Stomach (tissue), 9 donors: ENCODE measurements around the gene SPNS2. TPM values are rescaled to one million over a fixed set of nuclear protein-coding genes. Genes with fewer than 3 reads are reported as not detected.

Source experiments
- DNase-seq, 2 donors: peaks; one replicate each; pipeline versions ENCODE4 v3.0.0 to v3.0.0-alpha.2; 2013 to 2019
- H3K27ac ChIP-seq, 5 donors: fragments of 200-600 bp in 4 of 5; sonication (generic) in 4 of 5; one replicate each; pipeline ENCODE4 v1.5.1; 2013 to 2019; ENCODE audit warnings: mild to moderate bottlenecking in 1 of 5, moderate library complexity in 1 of 5
- H3K27me3 ChIP-seq, 3 donors: fragments of 200-600 bp; sonication (generic); one replicate each; pipeline ENCODE4 v1.5.1; 2017 to 2019; ENCODE audit warnings: mixed run types in 1 of 3
- H3K36me3 ChIP-seq, 4 donors: fragments of 200-600 bp; sonication (generic); 1 replicate in 3 of 4; 2 replicates in 1 of 4; pipeline ENCODE4 v1.5.1; 2016 to 2019
- H3K4me1 ChIP-seq, 4 donors: fragments of 200-600 bp; sonication (generic); one replicate each; pipeline ENCODE4 v1.5.1; 2016 to 2019
- H3K4me3 ChIP-seq, 4 donors: fragments of 200-600 bp; sonication (generic) in 3 of 4; one replicate each; pipeline ENCODE4 v1.5.1; 2016 to 2019; ENCODE audit warnings: mild to moderate bottlenecking in 1 of 4
- H3K9me3 ChIP-seq, 4 donors: fragments of 200-600 bp; sonication (generic); one replicate each; pipeline ENCODE4 v1.5.1; 2016 to 2019
- EP300 ChIP-seq: sonication (generic); formaldehyde crosslinking; IDR thresholded peaks from one replicate; pipeline ENCODE4 v1.6.1; 2017; ENCODE audit warnings: antibody characterized with exemption
- POLR2A ChIP-seq, 4 donors: fragments of 450-650 bp; IDR thresholded peaks; one replicate each; pipeline ENCODE4 v1.6.1; 2016; ENCODE audit warnings: antibody characterized with exemption in 4 of 4, control low read depth in 2 of 4, mild to moderate bottlenecking in 1 of 4, moderate library complexity in 1 of 4
- POLR2AphosphoS5 ChIP-seq, 3 donors: sonication (generic); formaldehyde crosslinking; IDR thresholded peaks; one replicate each; pipeline ENCODE4 v1.6.1; 2016; ENCODE audit warnings: antibody characterized with exemption in 3 of 3
- WGBS, 5 donors: extraction: QIAGEN DNeasy Blood & Tissue Kit in 3 of 5; methylation state at CpG; one replicate each; pipeline versions ENCODE4 v1.1.5 to v1.1.7; 2013 to 2018; 5-methylcytosine and 5-hydroxymethylcytosine counted together
- intact Hi-C: fragments of 100-400 bp; cut with DNase I; formaldehyde crosslinking; loops from one replicate; pipeline ENCODE4 v1.15.1; 2023; ENCODE audit warnings: low total_unique reads
- polyA plus RNA-seq, 3 donors: library from polyadenylated mRNA; stranded (reverse); fragments of 200-250 nt; gene quantifications; one replicate each; pipeline ENCODE4 v1.2.3, GENCODE V29; 2013
- total RNA-seq, 5 donors: library from RNA; depleted of rRNA; stranded (reverse); fragments of >200 nt; gene quantifications; one replicate each; pipeline versions ENCODE4 v1.1.0 to v1.2.3, GENCODE V29; 2014 to 2016
- TF ChIP-seq, protein P1 (sequence below), 7 experiments: fragments of 450-650 bp in 4 of 7; fragments of 200-600 bp in 3 of 7; sonication (generic) in 3 of 7; IDR thresholded peaks; one replicate each; pipeline ENCODE4 v1.5.1; 2016 to 2019; ENCODE audit warnings: antibody characterized with exemption in 7 of 7, control low read depth in 2 of 7, mild to moderate bottlenecking in 1 of 7
- donor health status: healthy with polysubstance abuse.
- donor health status: Bipolar disorder and iron deficiency.
- donor health status: healthy.

SPNS2 gene
- total and polyA plus RNA-seq, 8 donors: 4.1 to 67.7 (median 24.3) TPM

DNA sequence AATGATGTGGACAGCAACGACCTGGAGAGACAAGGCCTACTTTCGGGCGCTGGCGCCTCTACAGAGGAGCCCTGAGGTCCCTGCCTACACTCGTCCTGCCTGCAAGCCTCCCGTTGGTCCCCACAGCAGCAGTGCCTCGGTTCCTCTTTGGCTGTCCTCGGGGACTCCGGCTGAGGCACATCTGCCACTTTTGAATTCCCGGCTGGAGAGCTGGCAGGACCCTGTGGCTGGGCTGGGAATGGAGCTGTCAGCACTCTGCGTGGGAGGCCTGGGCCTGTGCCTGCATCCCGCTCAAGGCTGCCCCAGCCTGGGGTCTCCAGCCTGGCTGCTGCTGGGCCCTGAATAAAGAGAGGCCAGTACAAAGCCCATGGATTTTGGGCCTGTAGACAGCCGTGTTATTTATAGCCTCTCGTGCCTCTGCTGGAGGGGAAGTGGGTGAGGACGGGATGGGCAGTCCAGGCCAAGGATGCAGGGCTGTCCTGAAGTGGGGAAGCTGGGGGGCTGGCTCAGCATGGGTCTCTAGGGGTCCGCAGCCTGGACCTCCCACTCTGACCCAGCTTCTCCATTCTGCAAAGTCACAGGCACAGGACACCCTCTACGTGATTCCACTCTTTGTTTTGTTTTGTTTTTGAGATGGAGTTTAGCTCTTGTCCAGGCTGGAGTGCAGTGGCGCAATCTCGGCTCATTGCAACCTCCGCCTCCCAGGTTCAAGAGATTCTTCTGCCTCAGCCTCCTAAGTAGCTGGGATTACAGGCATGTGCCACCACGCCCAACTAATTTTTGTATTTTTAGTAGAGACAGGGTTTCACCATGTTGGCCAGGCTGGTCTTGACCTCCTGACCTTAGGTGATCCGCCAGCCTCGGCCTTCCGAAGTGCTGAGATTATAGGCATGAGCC is 10.6 kb upstream of the SPNS2 start:
- Histone ChIP-seq H3K27me3 (no peaks in the 10 kb centered on the region), H3K9me3 (no peaks in the 10 kb centered on the region), H3K27ac (no peak overlapping the region), H3K36me3 (no peaks in the 10 kb centered on the region), H3K4me3 (no peak overlapping the region), H3K4me1 (peaks cover 5 to 26% (median 13%) of the 10 kb centered on the region in 4 donors)
- TF ChIP-seq POLR2AphosphoS5 (IDR thresholded peaks at IDR 0.05): no peak
- TF ChIP-seq, protein P1, sequence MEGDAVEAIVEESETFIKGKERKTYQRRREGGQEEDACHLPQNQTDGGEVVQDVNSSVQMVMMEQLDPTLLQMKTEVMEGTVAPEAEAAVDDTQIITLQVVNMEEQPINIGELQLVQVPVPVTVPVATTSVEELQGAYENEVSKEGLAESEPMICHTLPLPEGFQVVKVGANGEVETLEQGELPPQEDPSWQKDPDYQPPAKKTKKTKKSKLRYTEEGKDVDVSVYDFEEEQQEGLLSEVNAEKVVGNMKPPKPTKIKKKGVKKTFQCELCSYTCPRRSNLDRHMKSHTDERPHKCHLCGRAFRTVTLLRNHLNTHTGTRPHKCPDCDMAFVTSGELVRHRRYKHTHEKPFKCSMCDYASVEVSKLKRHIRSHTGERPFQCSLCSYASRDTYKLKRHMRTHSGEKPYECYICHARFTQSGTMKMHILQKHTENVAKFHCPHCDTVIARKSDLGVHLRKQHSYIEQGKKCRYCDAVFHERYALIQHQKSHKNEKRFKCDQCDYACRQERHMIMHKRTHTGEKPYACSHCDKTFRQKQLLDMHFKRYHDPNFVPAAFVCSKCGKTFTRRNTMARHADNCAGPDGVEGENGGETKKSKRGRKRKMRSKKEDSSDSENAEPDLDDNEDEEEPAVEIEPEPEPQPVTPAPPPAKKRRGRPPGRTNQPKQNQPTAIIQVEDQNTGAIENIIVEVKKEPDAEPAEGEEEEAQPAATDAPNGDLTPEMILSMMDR (IDR thresholded peaks at IDR 0.05): no peak
- TF ChIP-seq POLR2A (IDR thresholded peaks at IDR 0.05): no peak
- TF ChIP-seq EP300: no peak
- intact Hi-C loops: no loop called here
- no peak for DNase-seq
- WGBS, 5 donors: 78 to 88% (median 83%) methylated on average over 14 to 24 of the region's 24 CpGs

DNA sequence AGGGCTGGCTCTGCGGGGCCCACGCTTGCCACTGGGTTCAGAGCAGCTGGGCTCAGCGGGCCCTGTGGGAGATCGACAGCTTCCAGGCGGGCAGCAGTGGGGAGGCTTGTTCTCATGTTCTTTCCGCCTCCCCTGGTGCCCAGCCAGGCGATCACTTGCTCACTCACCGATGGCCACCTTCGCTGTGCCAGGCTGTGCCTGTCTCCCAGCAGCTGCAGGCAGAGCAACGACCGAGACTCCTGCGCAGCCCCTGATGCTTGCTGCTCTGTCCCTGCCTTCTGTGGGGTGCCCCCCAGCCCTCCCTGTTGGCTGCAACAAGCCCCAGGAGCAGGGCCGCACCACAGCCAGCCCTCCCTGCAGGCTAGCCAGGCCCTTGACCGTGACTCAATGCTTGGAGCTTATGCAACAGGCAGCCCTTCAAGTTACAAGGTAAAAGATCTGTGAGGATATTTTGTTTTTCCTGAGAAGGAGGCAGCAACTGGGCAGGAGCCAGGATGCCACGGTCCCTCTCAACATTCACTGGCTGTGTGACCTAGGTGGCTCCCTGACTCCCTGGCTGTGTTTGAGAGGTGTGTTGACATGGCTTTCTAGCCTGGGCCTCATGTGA is 9.6 kb upstream of the SPNS2 start:
- 64 to 90% (median 70%) methylated on average over 14 to 15 of the region's 15 CpGs for WGBS, 5 donors
- Histone ChIP-seq H3K4me3 (no peak overlapping the region), H3K27me3 (no peaks in the 10 kb centered on the region), H3K27ac (peak overlapping the region in 4 of 5 donors; percentile 15 to 56 (median 34)), H3K9me3 (no peaks in the 10 kb centered on the region), H3K36me3 (no peaks in the 10 kb centered on the region), H3K4me1 (peaks cover 4 to 29% (median 9%) of the 10 kb centered on the region in 4 donors)
- TF ChIP-seq EP300 (no peak), POLR2A (IDR thresholded peaks at IDR 0.05) (no peak), POLR2AphosphoS5 (IDR thresholded peaks at IDR 0.05) (no peak)
- TF ChIP-seq, protein P1 (IDR thresholded peaks at IDR 0.05): no peak
- DNase-seq: peak; percentile 3 to 59
- intact Hi-C loops: no loop called here

DNA sequence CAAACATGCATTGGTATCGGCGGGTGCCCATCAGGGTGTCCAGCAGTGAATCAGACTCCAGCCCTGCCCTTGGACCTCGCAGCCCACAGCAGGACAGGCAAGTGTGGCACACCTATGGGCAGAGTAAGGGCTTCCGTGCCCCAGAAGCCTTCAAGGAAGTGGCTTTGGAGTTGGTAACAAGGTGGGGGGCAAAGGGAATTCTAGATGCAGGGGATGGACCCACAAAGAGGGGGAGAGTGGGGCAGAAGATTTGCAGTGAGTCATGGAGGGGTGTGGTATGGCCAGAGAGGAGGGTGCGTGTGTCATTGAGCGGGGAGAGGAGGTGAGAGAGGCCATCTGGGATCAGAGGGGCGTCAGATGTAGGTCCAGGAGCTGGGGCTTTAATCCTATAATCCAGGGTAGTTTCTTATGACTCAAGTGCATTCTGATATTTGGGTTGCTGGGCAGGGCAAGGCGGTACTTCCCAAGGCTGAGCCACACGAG is 8.5 kb upstream of the SPNS2 start:
- Histone ChIP-seq H3K4me3 (no peak overlapping the region), H3K9me3 (no peaks in the 10 kb centered on the region), H3K36me3 (no peaks in the 10 kb centered on the region), H3K27ac (peak overlapping the region in 1 of 5 donors; percentile 27), H3K27me3 (no peaks in the 10 kb centered on the region), H3K4me1 (peaks cover 4 to 26% (median 6%) of the 10 kb centered on the region in 4 donors)
- TF ChIP-seq EP300: no peak
- TF ChIP-seq, protein P1 (IDR thresholded peaks at IDR 0.05): no peak
- 73 to 90% (median 85%) methylated on average over 9 of the region's 9 CpGs for WGBS, 5 donors
- intact Hi-C loops: no loop called here
- peak in 1 of 2 donors; percentile 20 for DNase-seq

DNA sequence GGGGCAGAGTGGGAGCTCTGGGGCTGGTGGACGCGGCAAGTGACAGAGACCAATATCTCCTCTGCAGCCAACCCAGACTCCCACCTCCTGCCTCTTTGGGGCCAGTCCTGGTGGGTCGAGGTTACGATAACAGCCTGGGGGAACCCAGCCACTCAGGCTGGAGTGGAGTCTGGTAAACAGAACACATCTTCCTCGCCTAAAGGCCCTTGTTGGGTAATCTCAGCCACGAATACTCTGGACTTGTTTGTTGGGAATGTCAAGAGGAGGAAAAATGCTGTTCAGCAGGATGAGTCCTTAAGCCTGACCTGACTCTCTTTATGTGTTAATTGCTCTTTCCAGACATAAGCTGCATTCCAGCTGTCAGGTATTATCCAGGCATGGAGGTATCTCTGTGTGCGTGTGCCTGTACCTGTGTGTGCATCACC is 8.0 kb upstream of the SPNS2 start:
- intact Hi-C loops: no loop called here
- Histone ChIP-seq H3K27me3 (no peaks in the 10 kb centered on the region), H3K4me3 (no peak overlapping the region), H3K4me1 (peaks cover 4 to 26% (median 6%) of the 10 kb centered on the region in 4 donors), H3K9me3 (no peaks in the 10 kb centered on the region), H3K27ac (no peak overlapping the region), H3K36me3 (no peaks in the 10 kb centered on the region)
- no peak for DNase-seq
- WGBS, 5 donors: 70 to 90% (median 86%) methylated on average over 7 of the region's 7 CpGs
- TF ChIP-seq POLR2AphosphoS5 (IDR thresholded peaks at IDR 0.05) (no peak), EP300 (no peak), POLR2A (IDR thresholded peaks at IDR 0.05) (no peak)
- TF ChIP-seq, protein P1 (IDR thresholded peaks at IDR 0.05): no peak
